ENCODE data around the gene FLT3. TPM values are rescaled to one million over a fixed set of nuclear protein-coding genes. Genes with fewer than 3 reads are reported as not detected.

Gene FLT3
- total and polyA plus RNA-seq, 2 of the 13 experiments (the other 11 are each of a cell fraction or from before 2014, with no cell fraction given), result not detected

GRCh38 chr13:27961227-27962085, 138.9 kb downstream of the FLT3 start:
- peak; percentile 20 for DNase-seq (ENCODE audit: low spot score)
- FAIRE-seq, result no peak
- ATAC-seq, result no peak
- H3K4me2 ChIP-seq (ENCODE audit: low read depth, low read length), result peak overlapping the region; percentile 89
- 1% methylated on average over 24 of the region's 25 CpGs for WGBS (ENCODE audit: low lambda C conversion rate)
- no peak overlapping the region for H2AFZ ChIP-seq (ENCODE audit: low read length)
- TSS peak; percentile 79 for BruUV-seq (replicated peaks)
- TF ChIP-seq CBX2 (IDR thresholded peaks at IDR 0.05; ENCODE audit: low read depth, low read length), result peak; percentile 80; the same call in 1 of the 2 replicates
- TF ChIP-seq CBX2 (CRISPR knock-in tag; IDR thresholded peaks at IDR 0.05; ENCODE audit: low read depth), result no peak
- no peak; a peak in 1 of 4 replicates for TF ChIP-seq POLR2A (IDR thresholded peaks at IDR 0.05; ENCODE audit: insufficient read depth in 1 of 2, low read depth in 2 of 2, low read length in 2 of 2)
- no peak for TF ChIP-seq ZNF513 (CRISPR knock-in tag; conservative IDR thresholded peaks at IDR 0.05)
- TF ChIP-seq ZSCAN29 (CRISPR knock-in tag; conservative IDR thresholded peaks at IDR 0.05), result no peak
- TF ChIP-seq ZSCAN20 (CRISPR knock-in tag; IDR thresholded peaks at IDR 0.05; ENCODE audit: borderline replicate concordance), result 0 out of 2 replicates have a peak, but pooled peaks have one; percentile 5
- TF ChIP-seq ZSCAN5A (CRISPR knock-in tag; IDR thresholded peaks at IDR 0.05; ENCODE audit: borderline replicate concordance), result no peak
- TF ChIP-seq ZNF766 (CRISPR knock-in tag; IDR thresholded peaks at IDR 0.05; ENCODE audit: borderline replicate concordance), result no peak
- no peak for TF ChIP-seq USF2 (IDR thresholded peaks at IDR 0.05; ENCODE audit: low read depth, low read length)
- no peak for TF ChIP-seq USF2 (CRISPR knock-in tag; IDR thresholded peaks at IDR 0.05; ENCODE audit: borderline replicate concordance)
- no peak for TF ChIP-seq GATA4 (IDR thresholded peaks at IDR 0.05; ENCODE audit: borderline replicate concordance, low read depth)
- H3K79me2 ChIP-seq (ENCODE audit: insufficient read depth, low read length), result no peaks in the 10 kb centered on the region
- intact Hi-C loops (cut with micrococcal nuclease; ENCODE audit: unreplicated experiment) (loop anchor here (2.0 kb wide), 2 partner anchors 23 to 41 kb away; no protein-coding TSS in a partner anchor), in situ Hi-C loops (cut with HindIII; ENCODE audit: extremely low pct_ligation_motif_present, low pct_unique_long_range_greater_than_20kb) (loop anchor here (25.0 kb wide), 1 partner anchor 999 kb away; no protein-coding TSS in a partner anchor)
- no peaks in the 10 kb centered on the region for H4K20me1 ChIP-seq (ENCODE audit: insufficient read depth, low read length)
- no peaks in the 10 kb centered on the region for H3K9me3 ChIP-seq (ENCODE audit: low read length)
- peak overlapping the region; percentile 55 to 77 (median 77) for H3K4me3 ChIP-seq (replicated peaks in 1 of 3; ENCODE audit: insufficient read depth in 1 of 3, low read depth in 2 of 3, low read length in 3 of 3)
- ChIA-PET POLR2A (interaction anchor here (0.9 to 2.4 kb wide), 7 partner anchors 8 to 565 kb away, joined by 3 to 9 read pairs (median 6); partner anchors contain the start of genes MTIF3 and PDX1), CTCF (ENCODE audit: low intra/inter-chr PET ratio, low total read pairs) (interaction anchor here (1.4 kb wide), 1 partner anchor 92 kb away, joined by 4 read pairs; no protein-coding TSS in a partner anchor)
- H3K36me3 ChIP-seq (replicated peaks in 1 of 2; ENCODE audit: control insufficient read depth in 1 of 2, insufficient read depth in 2 of 2, low read length in 2 of 2), result no peaks in the 10 kb centered on the region
- peaks cover 61% of the 10 kb centered on the region for H3K4me1 ChIP-seq (ENCODE audit: insufficient read depth, low read length)
- H3K9ac ChIP-seq (ENCODE audit: insufficient read depth, low read depth, low read length), result peak overlapping the region; percentile 76
- peaks cover 4 to 16% of the 10 kb centered on the region in 2 experiments; a peak in 2 of 5 replicates for H3K27me3 ChIP-seq (ENCODE audit: control insufficient read depth in 1 of 2, insufficient read depth in 2 of 2, low read length in 2 of 2)
- H3K27ac ChIP-seq (ENCODE audit: extremely low read length, insufficient read depth, low read length), result peak overlapping the region; percentile 98
